ENCODE measurements around the gene SNTG2.

DNA sequence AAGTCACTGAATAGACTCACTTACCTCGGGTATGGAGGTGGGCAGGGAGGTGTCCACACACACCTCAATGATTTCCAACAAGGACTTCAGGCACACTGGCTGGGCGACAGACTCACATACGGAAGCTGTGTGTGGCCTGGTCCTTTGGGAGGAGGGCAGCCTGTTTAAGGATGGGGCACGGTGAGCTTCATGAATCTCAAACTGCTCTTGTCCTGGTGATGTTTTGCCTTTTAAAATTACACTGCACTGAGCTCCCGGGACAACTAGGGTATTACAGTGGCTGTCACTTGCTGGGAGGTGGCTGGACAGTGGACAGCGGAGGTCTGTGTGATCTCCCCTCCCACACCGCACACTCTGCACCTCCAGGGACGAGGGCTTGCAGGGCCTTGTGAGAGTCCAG, 211.6 kb downstream of the SNTG2 start:
- TF ChIP-seq USF2 (CRISPR knock-in tag; IDR thresholded peaks at IDR 0.05) (no peak), ZBTB21 (CRISPR knock-in tag; IDR thresholded peaks at IDR 0.05; ENCODE audit: borderline replicate concordance) (no peak), JUN (CRISPR knock-in tag; IDR thresholded peaks at IDR 0.05) (no peak), ZBTB43 (CRISPR knock-in tag; IDR thresholded peaks at IDR 0.05) (no peak), CREB1 (CRISPR knock-in tag; IDR thresholded peaks at IDR 0.05) (no peak), ZNF281 (CRISPR knock-in tag; IDR thresholded peaks at IDR 0.05) (no peak), NFYB (CRISPR knock-in tag; conservative IDR thresholded peaks at IDR 0.05; ENCODE audit: low read depth) (no peak)
- TF ChIP-seq, protein P1, sequence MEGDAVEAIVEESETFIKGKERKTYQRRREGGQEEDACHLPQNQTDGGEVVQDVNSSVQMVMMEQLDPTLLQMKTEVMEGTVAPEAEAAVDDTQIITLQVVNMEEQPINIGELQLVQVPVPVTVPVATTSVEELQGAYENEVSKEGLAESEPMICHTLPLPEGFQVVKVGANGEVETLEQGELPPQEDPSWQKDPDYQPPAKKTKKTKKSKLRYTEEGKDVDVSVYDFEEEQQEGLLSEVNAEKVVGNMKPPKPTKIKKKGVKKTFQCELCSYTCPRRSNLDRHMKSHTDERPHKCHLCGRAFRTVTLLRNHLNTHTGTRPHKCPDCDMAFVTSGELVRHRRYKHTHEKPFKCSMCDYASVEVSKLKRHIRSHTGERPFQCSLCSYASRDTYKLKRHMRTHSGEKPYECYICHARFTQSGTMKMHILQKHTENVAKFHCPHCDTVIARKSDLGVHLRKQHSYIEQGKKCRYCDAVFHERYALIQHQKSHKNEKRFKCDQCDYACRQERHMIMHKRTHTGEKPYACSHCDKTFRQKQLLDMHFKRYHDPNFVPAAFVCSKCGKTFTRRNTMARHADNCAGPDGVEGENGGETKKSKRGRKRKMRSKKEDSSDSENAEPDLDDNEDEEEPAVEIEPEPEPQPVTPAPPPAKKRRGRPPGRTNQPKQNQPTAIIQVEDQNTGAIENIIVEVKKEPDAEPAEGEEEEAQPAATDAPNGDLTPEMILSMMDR (IDR thresholded peaks at IDR 0.05) = no peak
